H1 (cell line): ENCODE measurements around the gene CDX2. TPM values are rescaled to one million over a fixed set of nuclear protein-coding genes. Genes with fewer than 3 reads are reported as not detected.
A peak's percentile ranks its signal among the peaks of the same experiment; 100 is the strongest.

ENCODE experiments used
- BACH1 ChIP-seq: IDR thresholded peaks from 2 replicates; pipeline ENCODE4 v1.6.1; 2012; ENCODE audit warnings: low read length, improper control_type of control experiment
- BRCA1 ChIP-seq: IDR thresholded peaks from 2 replicates; pipeline ENCODE4 v1.6.1; 2012; ENCODE audit warnings: low read depth, low read length, improper control_type of control experiment
- CBX8 ChIP-seq: fragments of 300-800, 300-1000 bp; sonication (generic); IDR thresholded peaks from 2 replicates; pipeline ENCODE4 v1.7.1; 2016; ENCODE audit warnings: low read depth, low read length, borderline replicate concordance
- CHD2 ChIP-seq: IDR thresholded peaks from 2 replicates; pipeline ENCODE4 v1.6.1; 2012; ENCODE audit warnings: low read length, improper control_type of control experiment
- CREB1 ChIP-seq: IDR thresholded peaks from 2 replicates; pipeline ENCODE4 v1.6.1; 2012; ENCODE audit warnings: inconsistent platforms
- EP300 ChIP-seq, 2 experiments: IDR thresholded peaks; 1 replicate in 1 of 2; 2 replicates in 1 of 2; pipeline ENCODE4 v1.6.1; 2011 to 2012; ENCODE audit warnings: low read depth in 2 of 2, low read length in 2 of 2, mild to moderate bottlenecking in 2 of 2, borderline replicate concordance in 1 of 2, inconsistent platforms in 1 of 2, moderate library complexity in 1 of 2
- GABPA ChIP-seq: IDR thresholded peaks from 2 replicates; pipeline ENCODE4 v1.6.1; 2011; ENCODE audit warnings: mild to moderate bottlenecking, low read length, moderate library complexity, borderline replicate concordance; ENCODE audit not compliant: insufficient read depth
- HDAC6 ChIP-seq: IDR thresholded peaks from one replicate; pipeline ENCODE4 v1.7.1; 2012; ENCODE audit warnings: low read depth, mild to moderate bottlenecking, inconsistent platforms, low read length, moderate library complexity
- PHF8 ChIP-seq: fragments of 200-600 bp; sonication (generic); conservative IDR thresholded peaks from 2 replicates; pipeline ENCODE4 v1.7.1; 2012; ENCODE audit warnings: low read depth, mild to moderate bottlenecking, inconsistent platforms, low read length, moderate library complexity
- POLR2AphosphoS5 ChIP-seq: IDR thresholded peaks from 2 replicates; pipeline ENCODE4 v1.6.1; 2011; ENCODE audit warnings: low read depth, low read length
- SP2 ChIP-seq: IDR thresholded peaks from 2 replicates; pipeline ENCODE4 v1.6.1; 2012; ENCODE audit warnings: mild to moderate bottlenecking, low read length, inconsistent platforms
- SRF ChIP-seq: IDR thresholded peaks from 2 replicates; pipeline ENCODE4 v1.6.1; 2011; ENCODE audit warnings: mild to moderate bottlenecking, low read depth, low read length, moderate library complexity
- TAF7 ChIP-seq: optimal IDR thresholded peaks from 2 replicates; pipeline ENCODE3; 2011; ENCODE audit warnings: low read depth, mild to moderate bottlenecking, inconsistent platforms, low read length, moderate library complexity, borderline replicate concordance
- TCF12 ChIP-seq: IDR thresholded peaks from 2 replicates; pipeline ENCODE4 v1.6.1; 2011; ENCODE audit warnings: low read depth, mild to moderate bottlenecking, low read length
- YY1 ChIP-seq: IDR thresholded peaks from 2 replicates; pipeline ENCODE4 v1.6.1; 2011; ENCODE audit warnings: low read depth, mild to moderate bottlenecking, low read length
- polyA plus RNA-seq, 7 experiments: library from polyadenylated mRNA; depleted of rRNA in 3 of 7; stranded (reverse) in 5 of 7; unstranded in 2 of 7; fragments of >200 nt in 5 of 7; fragments of 200-250 nt in 2 of 7; gene quantifications; 1 replicate in 5 of 7; 2 replicates in 1 of 7; 4 replicates in 1 of 7; pipeline versions ENCODE4 v1.2.1 to v1.2.3, GENCODE V29; 2011 to 2013; ENCODE audit warnings: missing spikeins in 2 of 7, mixed read lengths in 2 of 7
- total RNA-seq: library from RNA; stranded (reverse); fragmentation: NEBNext Ultra II Directional; extraction: Animal tissue kit (Norgen Biotek cat#: 25700); gene quantifications from 2 replicates; pipeline ENCODE4 v1.2.1, GENCODE V29; 2021
- TF ChIP-seq, protein P1 (sequence below): IDR thresholded peaks from 2 replicates; pipeline ENCODE4 v1.6.1; 2011; ENCODE audit warnings: low read length, improper control_type of control experiment
- TF ChIP-seq, protein P2 (sequence below): IDR thresholded peaks from 2 replicates; pipeline ENCODE4 v1.6.1; 2012; ENCODE audit warnings: low read length, inconsistent platforms

Gene CDX2
- total and polyA plus RNA-seq, 2 of the 8 experiments (the other 6 are each of a cell fraction or from before 2014, with no cell fraction given): 0.09 TPM; not detected in 1

DNA sequence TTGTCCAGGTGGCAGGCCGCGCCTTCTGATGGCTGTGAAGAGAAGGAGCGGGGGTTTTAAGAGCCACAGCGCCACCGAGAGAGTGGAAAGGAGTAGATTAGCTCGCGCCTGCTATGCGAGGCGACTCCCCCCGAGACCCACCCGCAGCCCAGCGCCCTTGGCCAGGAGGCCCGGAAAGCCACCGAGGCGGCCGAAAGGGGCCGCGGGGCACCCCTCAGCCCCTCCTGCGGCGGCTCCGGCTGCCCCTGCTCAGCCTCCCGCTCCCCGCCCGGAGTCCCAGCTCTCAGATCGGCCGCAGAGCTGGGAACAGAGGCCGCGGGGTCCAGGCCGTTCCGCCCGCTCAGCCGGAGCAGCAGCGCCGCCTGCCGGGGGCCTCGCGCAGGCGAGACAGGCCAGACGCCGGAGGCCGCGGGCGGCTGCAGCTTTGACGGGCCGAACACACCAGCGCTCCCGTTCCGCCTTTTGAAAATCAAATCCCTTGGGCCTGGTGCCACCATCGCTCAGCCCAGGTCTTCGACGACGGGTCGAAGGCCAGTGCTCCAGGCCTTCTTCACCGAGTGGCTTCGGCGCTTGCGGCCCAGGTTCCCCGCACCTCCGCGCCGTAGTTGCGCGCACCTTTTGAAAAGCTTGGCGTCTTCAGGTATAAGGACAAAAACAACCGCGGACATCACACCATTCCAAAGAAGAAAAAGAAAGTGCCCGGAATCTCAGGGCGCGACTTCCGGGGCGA lies 15.3 kb downstream of the CDX2 start (continued):
- TF ChIP-seq TCF12 (no peak), TAF7 (no peak), CHD2 (no peak), BRCA1 (no peak), GABPA (peak; percentile 82; the same call in 1 of the 2 replicates), CBX8 (no peak), SP2 (no peak), CREB1 (0 out of 2 replicates have a peak, but pooled peaks have one; percentile 29), BACH1 (no peak), POLR2AphosphoS5 (no peak), YY1 (peak; percentile 35; the same call in 1 of the 2 replicates), HDAC6 (no peak), EP300 (IDR thresholded peaks at IDR 0.05; ENCODE audit: borderline replicate concordance in 1 of 2, low read depth in 2 of 2, low read length in 2 of 2) (0 out of 3 replicates have a peak, but pooled peaks of 1 of the 2 experiments have one; percentile 64), SRF (peak; percentile 21; the same call in 1 of the 2 replicates), PHF8 (no peak)
- TF ChIP-seq, protein P1, sequence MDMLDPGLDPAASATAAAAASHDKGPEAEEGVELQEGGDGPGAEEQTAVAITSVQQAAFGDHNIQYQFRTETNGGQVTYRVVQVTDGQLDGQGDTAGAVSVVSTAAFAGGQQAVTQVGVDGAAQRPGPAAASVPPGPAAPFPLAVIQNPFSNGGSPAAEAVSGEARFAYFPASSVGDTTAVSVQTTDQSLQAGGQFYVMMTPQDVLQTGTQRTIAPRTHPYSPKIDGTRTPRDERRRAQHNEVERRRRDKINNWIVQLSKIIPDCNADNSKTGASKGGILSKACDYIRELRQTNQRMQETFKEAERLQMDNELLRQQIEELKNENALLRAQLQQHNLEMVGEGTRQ: no peak
- TF ChIP-seq, protein P2, sequence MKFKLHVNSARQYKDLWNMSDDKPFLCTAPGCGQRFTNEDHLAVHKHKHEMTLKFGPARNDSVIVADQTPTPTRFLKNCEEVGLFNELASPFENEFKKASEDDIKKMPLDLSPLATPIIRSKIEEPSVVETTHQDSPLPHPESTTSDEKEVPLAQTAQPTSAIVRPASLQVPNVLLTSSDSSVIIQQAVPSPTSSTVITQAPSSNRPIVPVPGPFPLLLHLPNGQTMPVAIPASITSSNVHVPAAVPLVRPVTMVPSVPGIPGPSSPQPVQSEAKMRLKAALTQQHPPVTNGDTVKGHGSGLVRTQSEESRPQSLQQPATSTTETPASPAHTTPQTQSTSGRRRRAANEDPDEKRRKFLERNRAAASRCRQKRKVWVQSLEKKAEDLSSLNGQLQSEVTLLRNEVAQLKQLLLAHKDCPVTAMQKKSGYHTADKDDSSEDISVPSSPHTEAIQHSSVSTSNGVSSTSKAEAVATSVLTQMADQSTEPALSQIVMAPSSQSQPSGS: no peak
